ENCODE results near the gene ATXN7L1.
A peak's percentile ranks its signal among the peaks of the same experiment; 100 is the strongest.

Gene ATXN7L1

GRCh38 chr7:105655500-105656380 is 220.7 kb downstream of the ATXN7L1 start:
- DNase-seq (ENCODE audit: insufficient read length, low spot score): no peak
- no peak for FAIRE-seq

GRCh38 chr7:105655067-105655466 is 221.3 kb downstream of the ATXN7L1 start:
- FAIRE-seq (no peak), DNase-seq (ENCODE audit: insufficient read length, low spot score) (peak; percentile 29)

GRCh38 chr7:105654095-105654686 is 222.2 kb downstream of the ATXN7L1 start:
- DNase-seq (ENCODE audit: insufficient read length, low spot score) (no peak), FAIRE-seq (no peak)

DNA sequence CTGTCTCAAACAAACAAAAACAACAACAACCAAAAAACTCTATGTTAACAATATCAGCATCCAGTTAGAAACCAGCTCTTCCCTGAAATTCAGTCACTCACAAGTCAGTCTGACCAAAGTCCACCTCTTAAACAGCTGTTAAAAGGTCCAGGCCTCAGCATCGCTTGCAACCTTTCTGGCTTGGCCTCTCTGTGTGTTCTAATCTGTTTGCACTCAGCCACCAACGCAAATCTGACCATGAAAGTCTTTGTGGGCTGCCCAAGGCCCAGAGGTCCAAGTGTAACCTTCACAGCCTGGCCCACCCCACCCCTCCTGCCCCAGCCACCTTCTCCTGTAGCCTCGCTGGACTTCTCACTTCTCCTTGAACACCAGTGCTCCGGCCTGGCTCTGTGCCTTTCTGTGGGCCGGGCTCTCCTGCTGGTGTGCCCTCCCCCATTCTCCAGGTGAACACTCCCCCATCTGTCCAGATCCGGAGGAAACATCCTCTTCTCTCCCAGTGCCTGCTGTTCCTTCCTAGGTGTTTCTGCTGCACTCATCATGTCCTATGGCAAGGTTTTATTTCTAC is 222.9 kb downstream of the ATXN7L1 start:
- FAIRE-seq: no peak
- DNase-seq (ENCODE audit: insufficient read length, low spot score): no peak

- DNase-seq (ENCODE audit: insufficient read length, low spot score) (peak; percentile 76), FAIRE-seq (no peak)
Observed at GRCh38 chr7:105652359-105652993, 223.9 kb downstream of the ATXN7L1 start.

DNA sequence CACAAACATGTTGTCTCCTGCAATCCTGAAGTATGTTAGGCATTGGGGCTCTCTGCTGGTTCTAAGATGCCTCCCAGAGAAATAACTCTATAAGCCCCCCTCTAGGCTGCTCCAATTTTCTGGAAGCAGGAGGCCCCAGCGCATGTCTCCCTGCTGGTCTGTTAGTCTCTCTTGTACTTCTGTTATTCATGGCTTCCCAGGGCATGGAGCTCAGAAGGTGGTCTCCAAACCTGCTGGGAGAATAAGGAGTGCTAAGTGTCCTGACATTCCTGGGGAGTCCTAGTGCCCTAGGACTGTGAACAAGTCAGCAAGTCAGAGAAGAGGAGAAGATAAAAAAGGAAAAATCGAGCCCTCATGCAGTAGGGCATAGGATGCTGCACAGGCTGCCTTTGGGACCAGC is 224.6 kb downstream of the ATXN7L1 start:
- FAIRE-seq (no peak), DNase-seq (ENCODE audit: insufficient read length, low spot score) (no peak)

GRCh38 chr7:105650382-105650970 is 225.9 kb downstream of the ATXN7L1 start:
- DNase-seq (ENCODE audit: insufficient read length, low spot score): no peak
- FAIRE-seq: no peak

- no peak for FAIRE-seq
Observed at GRCh38 chr7:105649727-105650381, 226.5 kb downstream of the ATXN7L1 start.

DNA sequence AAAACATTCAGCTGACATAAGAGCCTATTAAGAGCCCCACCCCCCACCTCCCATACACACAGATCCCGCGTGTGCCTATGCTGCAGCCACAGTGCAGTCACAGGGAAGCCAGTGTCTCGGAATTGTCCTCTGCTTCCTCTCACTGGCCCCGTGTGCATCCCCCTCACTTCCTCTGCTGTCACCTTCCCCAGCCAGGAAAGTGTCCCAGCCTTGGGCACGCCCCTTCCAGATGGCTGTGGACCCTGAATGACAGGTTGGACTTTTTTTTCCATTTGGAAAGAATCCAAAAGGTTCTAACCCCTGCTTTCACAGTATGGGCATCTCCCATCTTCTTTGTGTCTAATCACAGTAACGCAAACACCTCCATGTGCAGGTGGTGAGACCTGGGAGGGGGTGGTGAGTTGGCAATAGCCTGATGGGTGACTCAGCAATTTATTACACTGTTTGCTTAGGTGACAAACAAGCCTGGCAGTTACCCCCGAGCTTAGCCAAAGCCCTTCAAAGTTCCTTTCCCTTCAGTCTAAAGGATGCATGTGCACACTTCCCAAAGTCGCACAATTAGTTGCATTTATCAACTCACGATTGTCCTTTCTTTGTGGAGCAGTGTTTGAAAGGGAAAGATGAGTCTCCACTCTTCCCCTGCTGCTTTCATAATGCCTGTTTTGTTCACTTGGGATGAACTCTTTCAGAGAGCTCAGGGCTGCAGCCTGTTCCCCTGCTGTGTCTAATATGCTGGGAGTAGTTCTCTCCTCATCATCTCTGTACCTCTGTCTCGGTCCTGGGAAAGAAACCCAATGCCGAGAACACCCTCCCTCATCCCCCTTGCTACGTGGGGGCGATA is 227.6 kb downstream of the ATXN7L1 start:
- DNase-seq (ENCODE audit: insufficient read length, low spot score): no peak
- no peak for FAIRE-seq

More at GRCh38 chr7:105649727-105650381, 226.5 kb downstream of the ATXN7L1 start:
- no peak for DNase-seq (ENCODE audit: insufficient read length, low spot score)

- DNase-seq (ENCODE audit: insufficient read length, low spot score) (no peak), FAIRE-seq (no peak)
Observed at GRCh38 chr7:105647591-105647990, 228.8 kb downstream of the ATXN7L1 start.

GRCh38 chr7:105644937-105645336 is 231.5 kb downstream of the ATXN7L1 start:
- FAIRE-seq (no peak), DNase-seq (ENCODE audit: insufficient read length, low spot score) (no peak)

DNA sequence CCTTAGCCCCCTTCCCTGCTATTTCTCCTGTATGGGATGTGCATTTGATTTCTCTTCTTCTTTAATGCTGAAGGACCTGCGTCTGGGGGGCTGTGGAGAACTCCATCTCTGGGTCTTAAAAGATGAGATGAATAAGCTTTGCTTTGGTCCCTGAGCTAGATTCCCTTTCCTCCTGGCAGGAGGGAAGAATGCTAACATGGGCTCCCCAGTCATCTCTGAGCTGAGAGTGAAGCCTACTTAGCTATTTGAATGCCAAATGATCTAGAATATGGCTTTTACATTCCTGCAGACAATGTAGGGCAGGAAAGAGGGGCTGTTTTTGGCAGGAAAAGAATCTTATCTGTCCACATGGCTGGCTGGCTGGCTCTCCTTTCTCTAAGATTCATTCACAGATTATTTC is 232.5 kb downstream of the ATXN7L1 start:
- no peak for FAIRE-seq
- no peak for DNase-seq (ENCODE audit: insufficient read length, low spot score)

GRCh38 chr7:105643384-105643783 is 233.0 kb downstream of the ATXN7L1 start:
- FAIRE-seq (no peak), DNase-seq (ENCODE audit: insufficient read length, low spot score) (no peak)

DNA sequence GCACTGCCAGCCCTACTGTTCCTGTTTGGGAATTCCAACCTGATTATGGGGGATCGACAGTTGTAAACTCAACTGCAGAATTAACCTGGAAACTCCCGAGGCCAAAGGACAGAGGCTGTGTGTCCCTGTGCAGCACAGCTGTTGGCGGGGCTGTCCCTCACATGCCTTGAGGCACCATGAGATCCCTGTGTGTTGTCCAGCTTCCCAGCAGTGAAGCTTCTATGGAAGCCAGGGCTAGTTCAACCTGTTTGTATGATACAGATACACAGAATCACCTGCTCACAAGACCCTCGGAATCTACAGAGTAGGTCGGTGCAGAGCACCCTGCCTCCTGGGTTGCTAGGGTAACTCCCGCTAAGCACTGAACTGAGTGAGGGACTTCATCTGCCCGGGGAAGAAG is 234.1 kb downstream of the ATXN7L1 start:
- no peak for DNase-seq (ENCODE audit: insufficient read length, low spot score)
- FAIRE-seq: no peak

DNA sequence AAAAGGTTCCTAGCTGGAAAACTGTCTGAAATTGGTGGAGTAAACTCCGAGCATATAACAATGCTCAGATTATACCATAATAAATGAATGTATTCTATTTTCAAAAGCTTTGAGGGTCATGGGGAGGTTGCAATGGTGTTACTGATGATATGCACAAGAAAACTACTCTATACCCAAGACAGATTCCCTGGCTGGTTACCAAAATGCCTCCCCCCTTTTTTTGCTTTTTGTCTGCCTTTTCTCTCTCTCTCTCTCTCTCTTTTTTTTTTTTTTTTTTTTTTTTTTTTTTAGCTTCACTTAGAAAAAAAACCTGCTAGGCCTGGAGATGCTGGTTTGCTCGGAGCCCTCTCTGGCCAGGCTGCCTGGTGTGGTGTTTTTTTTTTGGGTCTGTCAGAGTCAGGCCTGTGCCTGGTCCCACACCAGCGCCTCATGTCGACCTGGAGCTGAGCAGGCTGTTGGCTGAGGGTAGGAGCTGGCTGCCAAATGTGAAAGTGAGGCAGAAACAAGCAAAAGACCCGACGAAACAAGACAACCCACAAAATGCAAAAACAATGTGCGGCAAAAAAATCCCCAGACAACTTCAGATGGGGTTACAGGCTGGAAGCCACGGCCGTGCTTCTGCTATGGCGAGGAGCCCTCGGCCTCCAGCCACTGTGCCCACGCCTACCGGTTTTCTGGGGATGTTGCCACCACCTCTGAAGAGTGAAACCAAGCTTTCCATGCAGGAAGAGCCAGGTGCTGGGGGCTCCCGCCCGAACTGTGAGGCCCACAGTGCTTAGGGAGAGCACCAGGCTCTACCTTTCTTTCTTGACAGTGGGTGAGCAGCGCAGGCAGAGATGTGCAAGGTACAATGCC is 235.2 kb downstream of the ATXN7L1 start:
- no peak for DNase-seq (ENCODE audit: insufficient read length, low spot score)
- no peak for FAIRE-seq

DNA sequence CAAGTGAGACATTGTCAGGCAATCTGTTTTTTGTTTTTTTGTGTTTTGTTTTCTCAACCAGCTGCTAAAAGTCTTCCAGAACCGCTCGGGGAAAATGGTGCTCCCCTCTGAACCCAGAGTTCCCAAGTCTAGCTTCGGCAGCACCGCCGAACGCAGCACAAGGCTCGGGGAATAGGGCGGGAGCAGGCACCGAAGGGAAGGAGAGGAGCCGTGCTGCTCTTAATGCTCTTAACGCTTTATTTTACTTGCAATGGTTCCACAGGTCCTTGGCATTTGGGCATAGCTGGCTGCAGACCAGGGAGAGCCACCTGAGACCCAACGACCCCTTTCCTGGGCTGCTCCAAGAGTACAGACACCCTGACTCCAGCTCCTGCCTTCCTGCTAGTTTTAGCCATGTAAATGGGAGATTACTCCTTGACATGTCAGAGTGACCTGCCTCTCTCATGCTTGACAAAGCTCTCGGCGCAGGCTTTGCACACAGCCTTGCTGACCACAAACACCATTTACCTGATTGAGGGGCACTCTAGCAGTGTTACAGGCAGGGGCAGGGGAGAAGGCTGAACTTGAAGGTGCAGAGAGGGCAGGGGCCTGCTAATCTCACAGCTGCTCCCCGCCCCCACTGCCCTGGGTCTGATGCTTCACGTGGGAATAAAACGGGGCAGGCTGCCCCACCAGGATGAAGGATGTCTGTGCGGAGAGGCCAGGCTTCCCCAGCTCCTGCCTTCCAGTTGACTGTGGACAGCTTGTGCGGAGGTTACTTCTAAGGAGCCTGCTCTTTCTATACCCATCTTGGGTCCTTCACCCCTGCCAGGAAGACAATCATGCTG is 236.5 kb downstream of the ATXN7L1 start:
- FAIRE-seq (no peak), DNase-seq (ENCODE audit: insufficient read length, low spot score) (no peak)

GRCh38 chr7:105638902-105639495 is 237.4 kb downstream of the ATXN7L1 start:
- no peak for DNase-seq (ENCODE audit: insufficient read length, low spot score)
- no peak for FAIRE-seq
